HG03025 (cell line): ENCODE measurements around the gene FAM229A.
"Not testable (repeated sequence)": the region's sequence is repeated elsewhere in the genome, so short reads cannot be mapped to it uniquely, and the experiment has no call there.

Experiments used
- ATAC-seq: cut with Tn5 transposase; IDR thresholded peaks from one replicate; pipeline ENCODE4 v1.9.1; 2021; ENCODE audit warnings: mild to moderate bottlenecking, moderate library complexity; ENCODE audit not compliant: unreplicated experiment, low FRiP score

Gene FAM229A

GRCh38 chr1:32377541-32378220, 15.4 kb upstream of the FAM229A start:
- ATAC-seq, result no peak

- no peak for ATAC-seq
Observed at GRCh38 chr1:32376199-32376598, 13.9 kb upstream of the FAM229A start.

- no peak for ATAC-seq
Observed at GRCh38 chr1:32373996-32374592, 11.8 kb upstream of the FAM229A start.

GRCh38 chr1:32372149-32372756, 10.0 kb upstream of the FAM229A start:
- no peak for ATAC-seq

- no peak for ATAC-seq
Observed at GRCh38 chr1:32367912-32368635, 5.8 kb upstream of the FAM229A start.

GRCh38 chr1:32365445-32365844, 3.2 kb upstream of the FAM229A start:
- ATAC-seq, result no peak

GRCh38 chr1:32364836-32365235, 2.6 kb upstream of the FAM229A start:
- no peak for ATAC-seq

GRCh38 chr1:32363713-32364112, 1.4 kb upstream of the FAM229A start:
- no peak for ATAC-seq

GRCh38 chr1:32361674-32362473, 411 bp downstream of the FAM229A start:
- ATAC-seq, result no peak

GRCh38 chr1:32361308-32361673, 994 bp downstream of the FAM229A start:
- no peak for ATAC-seq

- no peak for ATAC-seq
Observed at GRCh38 chr1:32358435-32358834, 3.9 kb downstream of the FAM229A start.

GRCh38 chr1:32357614-32358013, 4.7 kb downstream of the FAM229A start:
- ATAC-seq, result no peak

- no peak for ATAC-seq
Observed at GRCh38 chr1:32356478-32356877, 5.8 kb downstream of the FAM229A start.

GRCh38 chr1:32355778-32356177, 6.5 kb downstream of the FAM229A start:
- not testable (repeated sequence) for ATAC-seq

- ATAC-seq, result no peak
Observed at GRCh38 chr1:32353886-32354570, 8.3 kb downstream of the FAM229A start.

GRCh38 chr1:32353431-32353830, 8.9 kb downstream of the FAM229A start:
- ATAC-seq, result no peak

- ATAC-seq, result no peak
Observed at GRCh38 chr1:32352831-32353383, 9.4 kb downstream of the FAM229A start.

- ATAC-seq, result no peak
Observed at GRCh38 chr1:32352239-32352745, 10.0 kb downstream of the FAM229A start.

GRCh38 chr1:32351399-32352238, 10.7 kb downstream of the FAM229A start:
- ATAC-seq, result peak; percentile 82
